GM12878 (cell line): ENCODE measurements around the gene HNRNPA2B1. TPM values are rescaled to one million over a fixed set of nuclear protein-coding genes. Genes with fewer than 3 reads are reported as not detected.

ENCODE experiments used
- BRCA1 ChIP-seq: IDR thresholded peaks from 2 replicates; pipeline ENCODE4 v1.6.1; 2011; ENCODE audit warnings: low read depth, low read length, improper control_type of control experiment
- CBX3 ChIP-seq: fragments of 200-600 bp; sonication (generic); IDR thresholded peaks from 2 replicates; pipeline ENCODE4 v1.6.1; 2016; ENCODE audit warnings: low read depth, borderline replicate concordance
- CHD1 ChIP-seq: IDR thresholded peaks from 2 replicates; pipeline ENCODE4 v1.6.1; 2012; ENCODE audit warnings: low read depth, low read length, improper control_type of control experiment
- CHD4 ChIP-seq: fragments of 200-600 bp; sonication (generic); IDR thresholded peaks from 2 replicates; pipeline ENCODE4 v1.6.1; 2016; ENCODE audit warnings: mild to moderate bottlenecking
- CREB1 ChIP-seq: IDR thresholded peaks from 2 replicates; pipeline ENCODE4 v1.6.1; 2012; ENCODE audit warnings: low read depth, mild to moderate bottlenecking, inconsistent platforms
- E4F1 ChIP-seq: fragments of 450-650 bp; IDR thresholded peaks from 2 replicates; pipeline ENCODE4 v1.6.1; 2018; ENCODE audit warnings: borderline replicate concordance, mild to moderate bottlenecking; ENCODE audit not compliant: partially characterized antibody
- FOXM1 ChIP-seq: IDR thresholded peaks from 2 replicates; pipeline ENCODE4 v1.6.1; 2012; ENCODE audit warnings: low read depth, mild to moderate bottlenecking, inconsistent platforms, low read length, moderate library complexity
- HDAC6 ChIP-seq: fragments of 200-600 bp; sonication (generic); IDR thresholded peaks from one replicate; pipeline ENCODE4 v1.8.0; 2017; ENCODE audit warnings: antibody characterized with exemption; ENCODE audit not compliant: unreplicated experiment
- KAT2A ChIP-seq: conservative IDR thresholded peaks from 2 replicates; pipeline ENCODE4 v1.6.1; 2011; ENCODE audit warnings: low read depth, low read length; ENCODE audit not compliant: control insufficient read depth
- MXI1 ChIP-seq: fragments of 150-350 bp; IDR thresholded peaks from 2 replicates; pipeline ENCODE4 v1.6.1; 2011; ENCODE audit warnings: low read depth, mild to moderate bottlenecking, inconsistent platforms, low read length, improper control_type of control experiment
- POLR2A ChIP-seq: IDR thresholded peaks from 2 replicates; pipeline ENCODE4 v1.6.1; 2011; ENCODE audit warnings: low read depth, mild to moderate bottlenecking, low read length
- RELA ChIP-seq: fragments of 450-650 bp; IDR thresholded peaks from 2 replicates; pipeline ENCODE4 v1.8.0; 2014; ENCODE audit warnings: borderline replicate concordance; ENCODE audit not compliant: partially characterized antibody
- SMARCA5 ChIP-seq: fragments of 450-650 bp; IDR thresholded peaks from 2 replicates; pipeline ENCODE4 v1.6.1; 2017; ENCODE audit warnings: mild to moderate bottlenecking
- SREBF1 ChIP-seq: IDR thresholded peaks from 2 replicates; pipeline ENCODE4 v1.6.1; 2012; ENCODE audit warnings: mild to moderate bottlenecking, low read length
- STAT1 ChIP-seq: fragments of 450-650 bp; conservative IDR thresholded peaks from 2 replicates; pipeline ENCODE4 v1.6.1; 2014; ENCODE audit warnings: antibody characterized with exemption, mild to moderate bottlenecking
- TCF12 ChIP-seq: IDR thresholded peaks from 2 replicates; pipeline ENCODE4 v1.6.1; 2011; ENCODE audit warnings: low read depth, mild to moderate bottlenecking, low read length
- TCF7 ChIP-seq: IDR thresholded peaks from 2 replicates; pipeline ENCODE4 v1.6.1; 2014; ENCODE audit warnings: antibody characterized with exemption, borderline replicate concordance
- WRNIP1 ChIP-seq: IDR thresholded peaks from 2 replicates; pipeline ENCODE4 v1.6.1; 2011; ENCODE audit warnings: low read depth, low read length, improper control_type of control experiment, borderline replicate concordance
- ZBTB4 ChIP-seq: fragments of 450-650 bp; formaldehyde crosslinking; IDR thresholded peaks from 2 replicates; pipeline ENCODE4 v1.4.0; 2022; ENCODE audit warnings: mild to moderate bottlenecking, moderate library complexity
- polyA plus RNA-seq, 11 experiments: library from polyadenylated mRNA; depleted of rRNA in 4 of 11; unstranded in 6 of 11; stranded (reverse) in 5 of 11; fragments of >200 nt; fragmentation: Nextera tagmentation in 4 of 11; fragmentation: Illumina TruSeq in 1 of 11; extraction: Ambion mirVana in 4 of 11; extraction: Trizol in 1 of 11; gene quantifications; 1 replicate in 1 of 11; 2 replicates in 10 of 11; pipeline versions ENCODE4 v1.2.1 to v1.2.3, GENCODE V29; 2011 to 2016; ENCODE audit warnings: inconsistent platforms in 2 of 11, missing spikeins in 2 of 11, low read depth in 1 of 11
- total RNA-seq, 4 experiments: library from RNA; depleted of rRNA in 3 of 4; stranded (reverse); fragments of >200 nt in 3 of 4; fragmentation: Illumina TruSeq in 1 of 4; extraction: Trizol in 1 of 4; gene quantifications; 2 replicates each; pipeline versions ENCODE4 v1.2.1 to v1.2.3, GENCODE V29; 2013 to 2021
- TF ChIP-seq, protein P1 (sequence below): fragments of 450-650 bp; formaldehyde crosslinking; IDR thresholded peaks from 2 replicates; pipeline ENCODE4 v1.4.0; 2020; ENCODE audit warnings: mild to moderate bottlenecking, moderate library complexity
- TF ChIP-seq, protein P2 (sequence below): IDR thresholded peaks from 2 replicates; pipeline ENCODE4 v1.6.1; 2011; ENCODE audit warnings: low read depth, mild to moderate bottlenecking, low read length, moderate library complexity, borderline replicate concordance; ENCODE audit errors: extremely low read depth

HNRNPA2B1 gene
- total and polyA plus RNA-seq, 10 of the 15 experiments (the other 5 are each of a cell fraction or from before 2014, with no cell fraction given), result 295 to 1,396 (median 932) TPM

- TF ChIP-seq, protein P1, sequence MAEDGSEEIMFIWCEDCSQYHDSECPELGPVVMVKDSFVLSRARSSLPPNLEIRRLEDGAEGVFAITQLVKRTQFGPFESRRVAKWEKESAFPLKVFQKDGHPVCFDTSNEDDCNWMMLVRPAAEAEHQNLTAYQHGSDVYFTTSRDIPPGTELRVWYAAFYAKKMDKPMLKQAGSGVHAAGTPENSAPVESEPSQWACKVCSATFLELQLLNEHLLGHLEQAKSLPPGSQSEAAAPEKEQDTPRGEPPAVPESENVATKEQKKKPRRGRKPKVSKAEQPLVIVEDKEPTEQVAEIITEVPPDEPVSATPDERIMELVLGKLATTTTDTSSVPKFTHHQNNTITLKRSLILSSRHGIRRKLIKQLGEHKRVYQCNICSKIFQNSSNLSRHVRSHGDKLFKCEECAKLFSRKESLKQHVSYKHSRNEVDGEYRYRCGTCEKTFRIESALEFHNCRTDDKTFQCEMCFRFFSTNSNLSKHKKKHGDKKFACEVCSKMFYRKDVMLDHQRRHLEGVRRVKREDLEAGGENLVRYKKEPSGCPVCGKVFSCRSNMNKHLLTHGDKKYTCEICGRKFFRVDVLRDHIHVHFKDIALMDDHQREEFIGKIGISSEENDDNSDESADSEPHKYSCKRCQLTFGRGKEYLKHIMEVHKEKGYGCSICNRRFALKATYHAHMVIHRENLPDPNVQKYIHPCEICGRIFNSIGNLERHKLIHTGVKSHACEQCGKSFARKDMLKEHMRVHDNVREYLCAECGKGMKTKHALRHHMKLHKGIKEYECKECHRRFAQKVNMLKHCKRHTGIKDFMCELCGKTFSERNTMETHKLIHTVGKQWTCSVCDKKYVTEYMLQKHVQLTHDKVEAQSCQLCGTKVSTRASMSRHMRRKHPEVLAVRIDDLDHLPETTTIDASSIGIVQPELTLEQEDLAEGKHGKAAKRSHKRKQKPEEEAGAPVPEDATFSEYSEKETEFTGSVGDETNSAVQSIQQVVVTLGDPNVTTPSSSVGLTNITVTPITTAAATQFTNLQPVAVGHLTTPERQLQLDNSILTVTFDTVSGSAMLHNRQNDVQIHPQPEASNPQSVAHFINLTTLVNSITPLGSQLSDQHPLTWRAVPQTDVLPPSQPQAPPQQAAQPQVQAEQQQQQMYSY (CRISPR knock-in tag), result no peak
- TF ChIP-seq E4F1, result peak; percentile 56
- TF ChIP-seq, protein P2, sequence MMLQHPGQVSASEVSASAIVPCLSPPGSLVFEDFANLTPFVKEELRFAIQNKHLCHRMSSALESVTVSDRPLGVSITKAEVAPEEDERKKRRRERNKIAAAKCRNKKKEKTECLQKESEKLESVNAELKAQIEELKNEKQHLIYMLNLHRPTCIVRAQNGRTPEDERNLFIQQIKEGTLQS, result no peak
- TF ChIP-seq STAT1, result peak; percentile 78; the same call in 1 of the 2 replicates
- no peak for TF ChIP-seq CHD4
- 0 out of 2 replicates have a peak, but pooled peaks have one; percentile 45 for TF ChIP-seq MXI1
- 0 out of 2 replicates have a peak, but pooled peaks have one; percentile 8 for TF ChIP-seq SREBF1
- TF ChIP-seq POLR2A, result peak; percentile 100
- TF ChIP-seq BRCA1, result no peak
- TF ChIP-seq CREB1, result peak; percentile 96
- peak; percentile 96 for TF ChIP-seq HDAC6
- TF ChIP-seq SMARCA5, result no peak
- peak; percentile 48; the same call in 1 of the 2 replicates for TF ChIP-seq KAT2A
- TF ChIP-seq ZBTB4 (CRISPR knock-in tag), result 0 out of 2 replicates have a peak, but pooled peaks have one; percentile 32
- TF ChIP-seq CHD1, result peak; percentile 88
- no peak for TF ChIP-seq CBX3
- peak; percentile 37; the same call in 1 of the 2 replicates for TF ChIP-seq FOXM1
- 0 out of 2 replicates have a peak, but pooled peaks have one; percentile 20 for TF ChIP-seq TCF7
- TF ChIP-seq RELA, result no peak
- TF ChIP-seq TCF12, result peak; percentile 83; the same call in 1 of the 2 replicates
- 0 out of 2 replicates have a peak, but pooled peaks have one; percentile 81 for TF ChIP-seq WRNIP1
Measured at GRCh38 chr7:26200444-26201246, at the start of gene HNRNPA2B1 (continued).
